SK-N-SH (cell line): ENCODE data around the gene TOMM40.

ENCODE experiments used
- CTCF ChIP-seq: fragments of 200-600 bp; sonication (generic); IDR thresholded peaks from 2 replicates; pipeline ENCODE4 v1.6.1; 2017; ENCODE audit warnings: antibody characterized with exemption, mild to moderate bottlenecking, moderate library complexity
- EP300 ChIP-seq, 2 experiments: IDR thresholded peaks; 2 replicates each; pipeline versions ENCODE4 v1.4.0 to v1.6.1; 2012; ENCODE audit warnings: borderline replicate concordance in 1 of 2, low read depth in 1 of 2, low read length in 1 of 2
- FOXM1 ChIP-seq: IDR thresholded peaks from 2 replicates; pipeline ENCODE4 v1.4.0; 2012; ENCODE audit warnings: low read depth, mild to moderate bottlenecking
- GABPA ChIP-seq: IDR thresholded peaks from 2 replicates; pipeline ENCODE4 v1.4.0; 2012; ENCODE audit warnings: low read depth, mild to moderate bottlenecking
- MXI1 ChIP-seq: IDR thresholded peaks from 2 replicates; pipeline ENCODE4 v1.6.1; 2012; ENCODE audit warnings: mild to moderate bottlenecking, low read depth, low read length, improper control_type of control experiment
- POLR2AphosphoS5 ChIP-seq: IDR thresholded peaks from 2 replicates; pipeline ENCODE4 v1.6.1; 2012; ENCODE audit warnings: low read depth, low read length
- RAD21 ChIP-seq: IDR thresholded peaks from 2 replicates; pipeline ENCODE4 v1.6.1; 2012; ENCODE audit warnings: mild to moderate bottlenecking, low read length

- TF ChIP-seq RAD21 (no peak), GABPA (no peak), POLR2AphosphoS5 (no peak), MXI1 (no peak), FOXM1 (no peak), CTCF (no peak), EP300 (IDR thresholded peaks at IDR 0.05; ENCODE audit: borderline replicate concordance in 1 of 2, low read depth in 1 of 2, low read length in 1 of 2) (no peak)
These were observed 42.1 kb upstream of the TOMM40 start for GRCh38 chr19:44848812-44849447.
